IMR-90 (cell line): ENCODE data around the gene LRRC34.

ENCODE experiments used
- BHLHE40 ChIP-seq: fragments of 150-350 bp; IDR thresholded peaks from 2 replicates; pipeline ENCODE4 v1.6.1; 2016; ENCODE audit warnings: mild to moderate bottlenecking, low read depth, low read length
- CEBPB ChIP-seq: IDR thresholded peaks from 2 replicates; pipeline ENCODE4 v1.6.1; 2012; ENCODE audit warnings: low read depth, low read length, improper control_type of control experiment
- MAFK ChIP-seq: IDR thresholded peaks from 2 replicates; pipeline ENCODE4 v1.6.1; 2012; ENCODE audit warnings: low read depth, low read length, improper control_type of control experiment
- NFE2L2 ChIP-seq: fragments of 150-350 bp; IDR thresholded peaks from 2 replicates; pipeline ENCODE4 v1.6.1; 2016; ENCODE audit warnings: low read depth, mild to moderate bottlenecking, low read length
- POLR2A ChIP-seq: IDR thresholded peaks from 2 replicates; pipeline ENCODE4 v1.6.1; 2012; ENCODE audit warnings: mild to moderate bottlenecking, low read depth, low read length
- RCOR1 ChIP-seq: IDR thresholded peaks from 2 replicates; pipeline ENCODE4 v1.6.1; 2012; ENCODE audit warnings: mild to moderate bottlenecking, low read length, improper control_type of control experiment; ENCODE audit not compliant: insufficient replicate concordance
- TF ChIP-seq, protein P1 (sequence below): conservative IDR thresholded peaks from 2 replicates; pipeline ENCODE4 v1.5.1; 2012; ENCODE audit warnings: mild to moderate bottlenecking, low read depth, low read length, improper control_type of control experiment

DNA sequence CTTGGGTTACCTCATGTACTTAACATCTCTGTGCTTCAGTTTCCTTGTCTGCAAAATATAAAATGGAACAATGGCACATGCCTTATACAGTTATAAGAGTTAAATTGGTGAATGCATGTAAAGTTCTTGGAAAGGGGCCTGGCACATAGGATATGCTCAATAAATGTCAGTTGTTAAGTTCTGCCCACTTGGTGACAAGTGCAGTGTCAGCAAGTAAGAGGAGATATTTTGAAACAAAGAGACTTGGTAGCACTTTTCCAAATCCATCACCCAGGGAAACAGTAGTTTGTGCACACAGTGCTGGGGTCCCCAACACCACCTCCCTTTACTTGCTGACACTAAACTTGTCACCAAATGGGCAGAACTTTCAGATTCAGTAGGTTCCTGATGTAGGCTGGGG lies 37.9 kb upstream of the LRRC34 start:
- no peak for TF ChIP-seq POLR2A
- TF ChIP-seq BHLHE40, result no peak
- no peak for TF ChIP-seq MAFK
- TF ChIP-seq, protein P1, sequence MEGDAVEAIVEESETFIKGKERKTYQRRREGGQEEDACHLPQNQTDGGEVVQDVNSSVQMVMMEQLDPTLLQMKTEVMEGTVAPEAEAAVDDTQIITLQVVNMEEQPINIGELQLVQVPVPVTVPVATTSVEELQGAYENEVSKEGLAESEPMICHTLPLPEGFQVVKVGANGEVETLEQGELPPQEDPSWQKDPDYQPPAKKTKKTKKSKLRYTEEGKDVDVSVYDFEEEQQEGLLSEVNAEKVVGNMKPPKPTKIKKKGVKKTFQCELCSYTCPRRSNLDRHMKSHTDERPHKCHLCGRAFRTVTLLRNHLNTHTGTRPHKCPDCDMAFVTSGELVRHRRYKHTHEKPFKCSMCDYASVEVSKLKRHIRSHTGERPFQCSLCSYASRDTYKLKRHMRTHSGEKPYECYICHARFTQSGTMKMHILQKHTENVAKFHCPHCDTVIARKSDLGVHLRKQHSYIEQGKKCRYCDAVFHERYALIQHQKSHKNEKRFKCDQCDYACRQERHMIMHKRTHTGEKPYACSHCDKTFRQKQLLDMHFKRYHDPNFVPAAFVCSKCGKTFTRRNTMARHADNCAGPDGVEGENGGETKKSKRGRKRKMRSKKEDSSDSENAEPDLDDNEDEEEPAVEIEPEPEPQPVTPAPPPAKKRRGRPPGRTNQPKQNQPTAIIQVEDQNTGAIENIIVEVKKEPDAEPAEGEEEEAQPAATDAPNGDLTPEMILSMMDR, result no peak
- TF ChIP-seq NFE2L2, result no peak
- no peak for TF ChIP-seq CEBPB
- no peak for TF ChIP-seq RCOR1
